GM19468 (cell line): ENCODE results near the gene TNFAIP6.
"Not testable (repeated sequence)": the region's sequence is repeated elsewhere in the genome, so short reads cannot be mapped to it uniquely, and the experiment has no call there.

Experiments used
- ATAC-seq: cut with Tn5 transposase; IDR thresholded peaks from one replicate; pipeline ENCODE4 v1.9.1; 2021; ENCODE audit warnings: mild to moderate bottlenecking, moderate library complexity, moderate number of reproducible peaks; ENCODE audit not compliant: unreplicated experiment; ENCODE audit errors: extremely low read depth

Gene TNFAIP6, protein sequence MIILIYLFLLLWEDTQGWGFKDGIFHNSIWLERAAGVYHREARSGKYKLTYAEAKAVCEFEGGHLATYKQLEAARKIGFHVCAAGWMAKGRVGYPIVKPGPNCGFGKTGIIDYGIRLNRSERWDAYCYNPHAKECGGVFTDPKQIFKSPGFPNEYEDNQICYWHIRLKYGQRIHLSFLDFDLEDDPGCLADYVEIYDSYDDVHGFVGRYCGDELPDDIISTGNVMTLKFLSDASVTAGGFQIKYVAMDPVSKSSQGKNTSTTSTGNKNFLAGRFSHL

DNA sequence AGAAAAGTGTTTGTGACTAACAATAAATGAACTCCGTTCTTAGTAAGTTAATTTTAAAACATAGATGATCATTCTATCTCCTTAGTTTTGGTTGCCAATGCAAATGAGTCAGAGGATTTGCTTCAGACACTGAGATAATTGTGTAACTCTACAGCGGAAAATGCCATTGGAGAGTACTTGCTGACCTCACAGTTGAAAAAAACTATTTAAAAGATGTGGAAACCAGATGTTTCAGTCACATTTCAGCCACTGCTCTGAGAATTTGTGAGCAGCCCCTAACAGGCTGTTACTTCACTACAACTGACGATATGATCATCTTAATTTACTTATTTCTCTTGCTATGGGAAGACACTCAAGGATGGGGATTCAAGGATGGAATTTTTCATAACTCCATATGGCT lies at the start of gene TNFAIP6:
Gene TNFAIP6, plus strand, starts transcription at position 234 of the 400 bp plus-strand sequence. Its CDS starts 75 bp downstream, at position 309.
- no peak for ATAC-seq

DNA sequence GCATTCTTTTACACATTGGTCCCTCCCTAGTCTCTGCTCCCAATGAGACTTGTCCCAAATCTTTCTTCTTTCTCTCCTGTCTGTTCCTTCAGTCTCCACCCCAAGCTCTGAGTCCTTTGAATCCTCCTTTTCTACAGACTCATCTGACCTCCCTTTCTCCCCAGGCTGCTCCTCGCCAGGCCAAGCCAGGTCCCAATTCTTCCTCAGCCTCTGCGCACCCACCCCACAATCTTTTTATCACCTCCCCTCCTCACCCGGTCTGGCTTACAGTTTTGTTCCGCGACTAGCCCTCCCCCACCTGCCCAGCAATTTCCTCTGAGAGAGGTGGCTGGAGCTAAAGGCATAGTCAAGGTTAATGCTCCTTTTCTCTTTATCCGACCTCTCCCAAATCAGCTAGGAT lies 47.1 kb upstream of the TNFAIP6 start:
- not testable (repeated sequence) for ATAC-seq

DNA sequence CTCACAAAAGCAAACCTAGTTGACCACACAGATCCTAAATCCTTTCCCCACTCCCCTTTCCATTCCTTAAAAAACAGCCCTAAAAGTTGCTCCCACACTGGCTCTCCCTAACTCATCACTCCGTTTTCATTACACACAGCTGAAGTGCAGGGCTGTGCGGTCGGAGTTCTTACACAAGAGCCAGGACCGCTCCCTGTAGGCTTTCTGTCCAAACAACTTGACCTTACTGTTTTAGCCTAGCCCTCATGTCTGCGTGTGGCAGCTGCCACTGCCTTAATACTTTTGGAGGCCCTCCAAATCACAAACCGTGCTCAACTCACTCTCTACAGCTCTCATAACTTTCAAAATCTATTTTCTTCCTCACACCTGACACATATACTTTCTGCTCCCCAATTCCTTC lies 45.0 kb upstream of the TNFAIP6 start:
- ATAC-seq = not testable (repeated sequence)

DNA sequence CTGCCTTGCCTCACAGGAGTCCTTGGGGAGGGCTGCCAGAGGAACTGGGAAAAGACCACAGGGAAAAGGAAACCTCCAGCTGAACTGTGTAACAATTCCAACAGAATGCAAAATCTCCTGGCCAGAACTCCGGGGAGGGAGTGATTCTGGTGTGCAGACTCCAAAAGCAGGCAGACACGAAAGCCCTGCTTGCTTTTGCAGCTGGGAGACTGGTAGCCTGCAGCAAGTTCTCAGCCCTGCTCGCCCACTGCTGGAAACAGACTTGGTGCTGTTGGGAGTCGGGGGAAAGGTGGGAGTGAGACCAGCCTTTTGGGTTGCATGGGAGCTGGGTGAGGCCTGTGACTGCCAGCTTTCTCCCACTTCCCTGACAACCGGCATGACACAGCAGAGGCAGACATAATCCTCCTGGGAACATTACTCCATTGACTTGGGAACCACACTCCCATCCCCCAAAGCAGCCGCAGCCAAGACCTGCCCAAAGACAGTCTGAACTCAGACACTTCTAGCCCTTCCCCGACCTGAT lies 42.0 kb upstream of the TNFAIP6 start:
- ATAC-seq = no peak

DNA sequence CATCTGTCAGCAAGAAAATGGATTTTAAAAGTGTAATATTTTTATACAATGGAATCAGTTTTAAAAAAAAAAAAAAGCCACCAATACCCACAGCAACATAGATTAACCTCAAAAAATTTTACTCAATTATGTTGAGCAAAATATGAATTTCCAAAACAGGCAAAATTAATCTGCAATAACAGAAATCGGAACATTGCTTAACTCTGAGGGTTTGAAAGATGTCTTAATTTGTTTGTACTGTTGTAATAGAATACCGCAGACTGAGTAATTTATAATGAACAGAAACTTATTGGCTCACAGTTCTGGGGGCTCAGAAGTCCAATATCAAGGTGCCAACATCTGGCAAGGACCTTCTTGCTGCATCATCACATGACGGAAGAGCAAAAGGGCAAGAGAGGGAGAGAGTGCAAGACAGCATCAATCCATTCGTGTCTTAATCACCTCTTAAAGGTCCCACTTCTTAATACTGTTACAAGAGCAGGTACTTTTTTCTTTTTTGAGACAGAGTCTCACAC lies 31.8 kb upstream of the TNFAIP6 start:
- ATAC-seq = no peak

DNA sequence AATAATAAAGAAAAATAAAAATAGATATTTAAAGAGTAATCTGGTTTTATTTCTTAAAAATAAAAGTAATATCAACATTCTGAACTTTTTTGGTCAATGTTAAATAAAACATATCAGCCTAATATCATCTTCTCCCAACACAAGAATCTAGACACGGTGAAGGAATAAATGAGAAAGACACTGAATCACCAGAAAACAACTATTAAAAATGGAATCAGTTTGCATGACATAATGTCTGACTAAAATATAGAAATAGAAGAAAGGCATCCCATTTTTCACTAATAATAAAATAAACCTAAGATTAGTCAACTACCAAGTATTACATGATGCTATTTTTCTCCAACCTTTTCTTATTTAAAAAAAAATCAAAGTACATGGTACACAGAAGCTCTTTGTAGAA lies 30.8 kb upstream of the TNFAIP6 start:
- ATAC-seq = no peak

DNA sequence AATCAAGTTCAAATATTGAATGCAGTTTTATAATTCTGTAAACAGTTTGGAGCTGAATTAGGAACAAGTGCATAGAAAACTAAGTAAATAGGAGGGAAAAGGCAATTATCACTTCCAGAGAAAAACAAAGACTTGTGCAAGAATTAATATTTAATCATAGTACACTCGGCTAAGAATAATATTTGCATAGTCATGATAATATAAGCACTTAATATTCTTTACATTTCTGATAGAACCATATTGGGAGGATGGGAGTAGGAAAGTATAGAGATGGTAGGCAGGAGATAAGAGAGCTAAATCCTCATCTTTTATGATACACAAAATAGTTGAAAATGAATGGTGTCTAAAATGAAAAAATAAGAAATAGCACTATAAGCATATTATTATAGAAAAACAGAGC lies 27.4 kb upstream of the TNFAIP6 start:
- no peak for ATAC-seq

DNA sequence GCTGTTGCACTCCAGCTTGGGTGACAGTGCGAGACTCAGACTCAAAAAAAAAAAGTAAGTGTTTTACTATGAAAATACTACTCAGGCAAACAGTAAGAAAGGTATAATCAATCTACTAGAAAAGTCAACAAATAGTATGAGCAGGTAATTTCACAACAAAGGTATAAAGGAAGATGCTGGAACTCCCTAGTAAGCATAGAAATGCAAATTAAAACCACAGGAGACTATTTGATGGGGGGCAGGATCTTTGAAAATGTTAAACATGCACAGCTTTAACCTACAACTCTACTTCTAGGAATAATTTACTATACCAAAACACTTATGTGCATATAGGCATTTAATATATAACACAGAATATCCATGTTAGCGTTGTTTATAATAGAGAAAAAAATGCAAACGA lies 24.3 kb upstream of the TNFAIP6 start:
- ATAC-seq = no peak

DNA sequence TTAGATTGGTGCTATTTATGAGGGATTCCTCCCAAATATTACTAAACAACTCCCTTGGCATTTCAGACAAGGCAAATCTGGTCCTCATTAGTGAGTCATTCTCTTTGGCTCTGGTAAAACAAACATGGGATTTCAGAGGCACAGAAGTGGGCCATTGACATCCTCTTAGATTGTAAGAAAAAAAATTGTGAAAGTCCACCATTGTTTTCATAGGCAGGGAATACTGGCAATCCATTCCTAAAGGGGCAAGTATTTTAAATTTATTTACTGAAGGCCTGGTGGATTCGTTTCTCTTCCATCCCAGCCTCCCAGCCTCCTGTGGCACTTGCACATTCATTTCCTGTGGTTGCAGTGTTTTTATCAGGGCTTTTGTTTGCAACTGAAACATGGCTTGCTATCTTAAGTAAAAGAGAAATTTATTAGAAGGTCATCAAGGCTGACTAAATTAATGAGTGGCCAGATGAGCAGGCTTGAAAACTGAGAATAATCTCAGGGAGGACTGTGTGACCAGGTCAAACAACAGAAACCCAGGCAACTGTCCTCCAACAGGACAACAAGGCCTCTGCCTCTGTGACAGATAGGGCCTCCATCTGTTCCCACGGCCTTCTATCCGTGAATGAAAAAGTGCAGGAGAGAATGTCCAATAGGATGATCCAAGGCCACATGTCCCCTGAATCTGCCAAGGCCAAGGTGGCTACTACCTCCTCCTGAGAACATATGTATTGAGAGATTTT lies 23.1 kb upstream of the TNFAIP6 start:
- no peak for ATAC-seq

DNA sequence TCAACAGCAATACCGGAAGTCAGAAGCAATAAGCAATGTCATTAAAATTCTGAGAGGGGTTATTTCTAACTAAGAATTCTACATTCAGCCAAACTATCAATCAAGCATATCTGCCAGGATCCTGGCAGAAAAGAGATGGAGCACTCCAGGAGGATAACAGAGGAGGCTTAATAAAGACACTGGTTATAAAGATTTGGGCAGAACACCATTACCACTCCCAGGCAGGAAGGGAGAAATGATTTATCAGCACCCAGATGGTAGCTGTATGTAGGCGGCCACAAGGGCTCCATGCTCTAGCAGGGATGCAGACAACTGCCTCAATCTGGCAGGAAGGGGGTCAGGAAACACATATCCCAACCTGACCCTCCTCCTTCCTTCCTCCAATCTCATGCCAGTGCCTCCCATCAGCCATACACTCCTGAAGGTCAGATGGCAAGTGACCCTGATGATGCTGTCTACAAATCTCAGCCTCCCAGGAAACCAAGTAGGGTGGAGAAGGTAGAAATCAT lies 20.5 kb upstream of the TNFAIP6 start:
- ATAC-seq = no peak

DNA sequence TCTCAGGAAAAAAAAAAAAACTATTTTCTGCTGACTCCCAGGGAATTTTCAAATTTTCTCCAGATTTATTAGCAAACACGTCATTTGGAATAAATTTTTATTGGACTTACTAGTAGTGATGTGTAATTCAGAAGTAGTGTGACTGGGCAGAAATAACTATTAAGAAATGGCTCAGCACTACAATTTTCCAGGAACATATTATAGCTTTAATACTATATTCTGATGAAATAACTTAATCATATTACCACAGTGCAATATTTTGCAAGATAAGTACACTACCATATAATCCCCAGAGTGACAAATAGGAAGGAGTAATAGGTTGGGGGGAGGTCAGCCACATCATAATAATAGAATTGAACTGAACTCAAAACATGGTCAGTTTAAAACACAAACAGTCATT lies 19.7 kb upstream of the TNFAIP6 start:
- ATAC-seq = no peak

DNA sequence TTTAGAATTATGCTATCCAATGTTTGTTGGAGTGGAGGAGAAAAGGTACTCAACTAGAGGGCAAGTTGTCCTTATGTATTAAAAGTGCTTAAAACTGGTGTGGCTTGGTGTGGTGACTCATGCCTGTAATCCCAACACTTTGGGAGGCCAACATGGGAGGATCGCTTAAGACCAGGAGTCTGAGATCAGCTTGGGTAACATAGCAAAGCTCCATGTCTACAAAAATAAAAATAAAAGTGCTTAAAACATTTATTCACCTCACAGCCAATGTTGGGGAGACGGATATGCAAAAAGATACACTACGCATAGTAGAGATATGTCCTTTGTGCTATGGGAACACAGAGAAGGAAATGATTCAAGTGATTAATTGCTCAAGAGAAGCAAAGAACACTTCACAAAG lies 19.3 kb upstream of the TNFAIP6 start:
- no peak for ATAC-seq

DNA sequence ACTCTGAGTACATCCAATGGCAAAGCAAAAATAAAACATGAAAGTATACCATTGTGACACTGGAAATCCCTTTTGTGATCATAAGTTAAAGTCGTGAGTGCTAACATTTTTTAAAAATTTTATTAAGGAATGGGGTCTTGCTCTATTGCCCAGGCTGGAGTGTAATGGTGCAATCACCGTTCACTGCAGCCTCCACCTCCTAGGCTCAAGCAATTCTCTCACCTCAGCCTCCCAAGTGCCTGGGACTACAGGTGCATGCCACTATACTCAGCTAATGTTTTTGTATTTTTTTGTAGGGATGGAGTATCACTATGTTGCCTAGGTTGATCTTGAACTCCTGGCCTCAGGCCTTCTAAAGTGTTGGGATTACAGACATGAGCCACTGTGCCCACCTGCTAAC lies 14.3 kb upstream of the TNFAIP6 start:
- ATAC-seq = no peak

DNA sequence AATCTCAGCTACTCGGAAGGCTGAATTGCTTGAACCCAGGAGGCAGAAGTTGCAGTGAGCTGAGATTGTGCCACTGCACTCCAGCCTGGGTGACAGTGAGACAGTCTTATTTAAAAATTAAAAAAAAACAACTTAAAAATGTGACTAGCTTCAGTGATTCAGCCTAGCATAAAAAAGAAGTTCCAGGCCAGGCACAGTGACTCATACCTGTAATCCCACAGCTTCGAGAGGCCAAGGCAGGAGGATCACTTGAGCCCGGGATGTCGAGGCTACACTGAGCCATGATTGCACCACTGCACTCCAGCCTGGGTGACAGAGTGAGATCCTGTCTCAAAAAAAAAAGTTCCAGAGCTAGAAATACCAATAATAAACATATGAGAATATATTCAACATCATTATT lies 13.2 kb upstream of the TNFAIP6 start:
- ATAC-seq = not testable (repeated sequence)

DNA sequence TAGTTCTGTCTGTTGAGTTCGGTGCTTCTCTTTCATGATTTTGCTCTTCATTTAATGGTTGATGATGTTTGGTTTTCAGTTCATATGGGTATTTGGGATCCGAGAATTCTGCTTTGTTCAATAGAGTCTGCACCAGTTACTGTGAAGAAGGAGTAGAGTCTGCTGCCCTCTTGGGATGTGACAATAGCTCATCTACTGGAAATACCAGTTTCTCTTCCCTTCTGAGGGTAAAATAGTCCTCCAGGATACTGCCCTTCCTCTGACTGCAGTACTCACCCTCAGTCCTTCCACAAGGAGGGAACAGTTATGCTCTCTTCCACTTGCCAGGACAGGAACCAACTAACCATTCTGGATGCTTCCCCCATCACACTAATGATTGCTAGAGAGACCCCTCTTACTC lies 12.5 kb upstream of the TNFAIP6 start:
- ATAC-seq = no peak

DNA sequence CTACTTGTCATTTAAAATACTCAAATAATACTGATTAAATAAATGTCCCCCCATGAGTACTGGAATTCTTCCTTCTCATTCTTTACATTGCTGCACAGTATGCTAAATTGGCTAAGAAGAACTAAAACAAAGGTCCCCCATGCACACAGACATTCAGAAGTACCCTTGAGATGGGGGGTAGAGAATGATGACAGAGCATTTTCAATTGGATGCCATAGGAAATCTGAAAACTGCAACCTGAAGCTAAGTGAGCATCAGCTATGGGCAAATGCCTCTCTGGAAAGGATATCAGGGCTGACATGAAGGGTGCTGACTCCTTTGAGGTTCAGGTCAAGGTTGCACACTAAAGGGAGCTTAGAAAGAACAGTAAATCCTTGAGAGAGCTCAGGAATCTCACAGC lies 10.1 kb upstream of the TNFAIP6 start:
- ATAC-seq = no peak

DNA sequence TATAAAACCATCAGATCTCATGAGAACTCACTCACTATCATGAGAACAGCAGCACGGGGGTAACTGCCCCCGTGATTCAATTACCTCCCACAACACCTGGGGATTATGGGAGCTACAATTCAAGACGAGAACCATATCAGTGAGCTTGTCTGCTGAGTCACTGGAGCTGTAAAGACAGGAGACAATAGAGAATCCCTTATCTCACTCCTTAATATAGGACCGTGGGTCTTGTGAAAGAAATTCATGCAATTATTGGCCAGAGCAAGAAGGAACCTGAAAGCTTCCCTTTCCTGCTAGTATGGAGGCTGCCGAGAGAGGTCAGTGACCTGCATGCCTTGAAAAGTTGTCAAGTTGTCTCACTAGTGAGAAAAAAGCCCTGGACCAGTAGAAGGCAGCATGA lies 9.5 kb upstream of the TNFAIP6 start:
- ATAC-seq = no peak

DNA sequence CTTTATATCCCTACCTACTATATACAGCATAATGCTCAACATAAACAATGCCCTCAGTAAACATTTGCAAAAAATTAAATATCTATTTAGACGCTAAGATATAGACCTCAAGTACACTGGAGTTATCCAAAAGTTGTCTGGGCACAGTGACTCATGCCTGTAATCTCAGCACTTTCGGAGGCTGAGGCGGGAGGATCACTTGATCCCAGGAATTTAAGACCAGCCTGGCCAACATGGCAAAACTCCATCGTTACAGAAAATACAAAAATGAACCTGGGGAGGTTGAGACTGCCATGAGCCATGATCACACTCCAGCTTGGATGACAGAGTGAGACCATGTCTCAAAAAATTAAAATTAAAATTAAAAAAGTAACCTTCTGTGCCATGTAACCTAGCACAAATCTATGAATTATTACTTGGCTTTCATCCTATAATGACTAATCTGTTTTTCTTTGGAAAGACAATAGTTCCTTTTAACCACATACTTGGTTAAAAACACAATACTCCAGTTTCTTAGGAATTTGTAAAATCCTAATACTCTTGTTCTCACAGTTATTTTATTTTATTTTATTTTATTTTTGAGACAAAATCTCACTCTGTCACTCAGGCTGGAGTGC lies 6.7 kb upstream of the TNFAIP6 start:
- no peak for ATAC-seq

DNA sequence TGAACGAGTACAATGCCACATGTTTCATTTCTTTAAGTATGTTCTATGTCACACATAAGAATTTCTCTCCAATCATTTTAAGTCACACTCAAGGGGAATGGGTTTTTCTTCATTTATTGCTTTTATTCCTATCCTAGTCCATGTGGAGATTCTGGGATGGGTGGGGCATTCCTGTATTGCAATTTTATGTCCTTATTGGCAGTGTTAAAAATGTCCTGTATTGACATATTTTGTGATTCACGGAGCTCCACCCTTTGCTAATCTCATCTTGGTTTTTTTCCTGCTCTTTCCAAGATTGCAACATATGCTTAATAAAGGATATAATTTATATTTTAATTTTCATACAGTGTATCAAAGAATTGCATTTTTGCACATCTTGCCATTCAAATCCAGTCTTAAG lies 3.4 kb upstream of the TNFAIP6 start:
- ATAC-seq = no peak

DNA sequence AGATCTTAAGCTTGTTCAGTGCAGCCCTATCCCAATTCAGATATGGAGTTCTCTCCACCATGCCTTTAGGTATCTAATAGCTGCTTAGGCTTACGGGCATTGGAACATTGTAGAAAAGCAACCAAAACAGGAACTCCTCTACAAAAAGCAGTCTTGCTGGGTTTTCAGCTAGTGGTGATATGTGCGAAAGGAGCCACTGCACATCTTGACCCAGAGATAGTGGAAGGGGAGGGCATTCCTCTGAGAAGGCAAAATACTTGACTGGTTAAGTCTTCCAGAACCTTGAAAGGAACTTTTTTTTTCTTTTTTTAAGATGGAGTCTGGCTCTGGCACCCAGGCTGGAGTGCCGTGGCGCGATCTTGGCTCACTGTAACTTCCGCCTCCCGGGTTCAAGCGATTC lies 2.6 kb upstream of the TNFAIP6 start:
- no peak for ATAC-seq
